K562 (cell line): ENCODE measurements around the gene CTSW. TPM values are rescaled to one million over a fixed set of nuclear protein-coding genes. Genes with fewer than 3 reads are reported as not detected.

Source experiments
- ARNT ChIP-seq, 2 experiments: fragments of 450-650 bp; IDR thresholded peaks; 2 replicates each; pipeline ENCODE4 v1.6.1; 2016; ENCODE audit warnings: mild to moderate bottlenecking in 1 of 2
- CBFA2T3 ChIP-seq: fragments of 450-650 bp; IDR thresholded peaks from 2 replicates; pipeline ENCODE4 v1.6.1; 2017
- CREM ChIP-seq: IDR thresholded peaks from 2 replicates; pipeline ENCODE4 v1.6.1; 2014; ENCODE audit warnings: antibody characterized with exemption, low read depth
- EHMT2 ChIP-seq: fragments of 450-650 bp; IDR thresholded peaks from 2 replicates; pipeline ENCODE4 v1.6.1; 2018; ENCODE audit warnings: antibody characterized with exemption
- HCFC1 ChIP-seq: IDR thresholded peaks from 2 replicates; pipeline ENCODE4 v1.6.1; 2012; ENCODE audit warnings: low read depth, low read length, improper control_type of control experiment
- HDAC1 ChIP-seq, 2 experiments: fragments of 450-650 bp; IDR thresholded peaks; 2 replicates each; pipeline ENCODE4 v1.6.1; 2016 to 2017; ENCODE audit warnings: inconsistent platforms in 1 of 2, mild to moderate bottlenecking in 1 of 2, moderate library complexity in 1 of 2
- HDAC3 ChIP-seq: fragments of 450-650 bp; IDR thresholded peaks from 2 replicates; pipeline ENCODE4 v1.6.1; 2018; ENCODE audit warnings: borderline replicate concordance, mild to moderate bottlenecking, moderate library complexity; ENCODE audit not compliant: partially characterized antibody
- HES1 ChIP-seq: fragments of 450-650 bp; IDR thresholded peaks from 2 replicates; pipeline ENCODE4 v1.6.1; 2016; ENCODE audit warnings: low read depth, mild to moderate bottlenecking, moderate library complexity
- KLF6 ChIP-seq: fragments of 250-450 bp; sonication (Bioruptor Pico); IDR thresholded peaks from 2 replicates; pipeline ENCODE4 v1.4.0; 2020; ENCODE audit warnings: mild to moderate bottlenecking, moderate library complexity, borderline replicate concordance
- MCM2 ChIP-seq: fragments of 450-650 bp; IDR thresholded peaks from 2 replicates; pipeline ENCODE4 v1.6.1; 2017; ENCODE audit warnings: low read depth, mild to moderate bottlenecking
- MXI1 ChIP-seq: IDR thresholded peaks from 2 replicates; pipeline ENCODE4 v1.6.1; 2011; ENCODE audit warnings: low read depth, mild to moderate bottlenecking, improper control_type of control experiment, low read length
- NCOA2 ChIP-seq, 2 experiments: fragments of 450-650 bp; IDR thresholded peaks; 2 replicates each; pipeline ENCODE4 v1.6.1; 2018; ENCODE audit warnings: mild to moderate bottlenecking in 2 of 2, moderate library complexity in 1 of 2; ENCODE audit not compliant: partially characterized antibody in 2 of 2
- RBM39 ChIP-seq: fragments of 200-400 bp; formaldehyde crosslinking; optimal IDR thresholded peaks from 2 replicates; pipeline ENCODE3; 2018; ENCODE audit warnings: low read depth, low read length
- RFX1 ChIP-seq: fragments of 450-650 bp; IDR thresholded peaks from 2 replicates; pipeline ENCODE4 v1.6.1; 2016; ENCODE audit warnings: mild to moderate bottlenecking, moderate library complexity
- SIN3A ChIP-seq, 2 experiments: fragments of 150-350 bp in 1 of 2; IDR thresholded peaks; 2 replicates each; pipeline ENCODE4 v1.6.1; 2011 to 2016; ENCODE audit warnings: borderline replicate concordance in 2 of 2, low read depth in 2 of 2, low read length in 2 of 2, mild to moderate bottlenecking in 2 of 2, moderate library complexity in 2 of 2; ENCODE audit not compliant: control insufficient read depth in 1 of 2
- SUPT5H ChIP-seq: fragments of 450-650 bp; IDR thresholded peaks from 2 replicates; pipeline ENCODE4 v1.6.1; 2016
- YBX1 ChIP-seq: fragments of 450-650 bp; IDR thresholded peaks from 2 replicates; pipeline ENCODE4 v1.7.1; 2016; ENCODE audit warnings: mild to moderate bottlenecking
- ZBED1 ChIP-seq: IDR thresholded peaks from 2 replicates; pipeline ENCODE4 v1.6.1; 2014
- ZBTB33 ChIP-seq: sonication (generic); formaldehyde crosslinking; IDR thresholded peaks from 2 replicates; pipeline ENCODE4 v1.8.1; 2023; ENCODE audit warnings: mild to moderate bottlenecking, missing genetic modification reagents
- ZBTB49 ChIP-seq: sonication (generic); formaldehyde crosslinking; IDR thresholded peaks from 2 replicates; pipeline ENCODE4 v1.8.0; 2022; ENCODE audit warnings: missing genetic modification reagents, mild to moderate bottlenecking, borderline replicate concordance
- ZBTB9 ChIP-seq: fragments of 450-650 bp; formaldehyde crosslinking; IDR thresholded peaks from 2 replicates; pipeline ENCODE4 v1.4.0; 2020; ENCODE audit warnings: mild to moderate bottlenecking, moderate library complexity
- ZNF384 ChIP-seq: IDR thresholded peaks from 2 replicates; pipeline ENCODE4 v1.6.1; 2012; ENCODE audit warnings: low read depth, low read length, improper control_type of control experiment
- polyA plus RNA-seq, 8 experiments: library from polyadenylated mRNA; depleted of rRNA in 4 of 8; stranded (reverse) in 5 of 8; unstranded in 3 of 8; fragments of >200 nt; fragmentation: Nextera tagmentation in 2 of 8; fragmentation: Illumina TruSeq in 1 of 8; extraction: Ambion mirVana in 2 of 8; extraction: Trizol in 1 of 8; gene quantifications; 2 replicates each; pipeline versions ENCODE4 v1.2.1 to v1.2.3, GENCODE V29; 2011 to 2014; ENCODE audit warnings: inconsistent platforms in 1 of 8, missing spikeins in 1 of 8
- total RNA-seq, 7 experiments: library from RNA; depleted of rRNA in 6 of 7; stranded (reverse); fragments of >200 nt in 6 of 7; fragmentation: Illumina TruSeq in 2 of 7; extraction: Trizol in 2 of 7; gene quantifications; 2 replicates each; pipeline versions ENCODE4 v1.2.1 to v1.2.3, GENCODE V29; 2011 to 2021; ENCODE audit warnings: low replicate concordance in 1 of 7

Gene CTSW
- total and polyA plus RNA-seq, 9 of the 15 experiments (the other 6 are each of a cell fraction or from before 2014, with no cell fraction given) = 0.04 TPM; not detected in 8

- TF ChIP-seq ZBTB33 (CRISPR knock-in tag) (no peak; the same call in 1 of the 2 replicates), NCOA2 (IDR thresholded peaks at IDR 0.05; ENCODE audit: partially characterized antibody in 2 of 2) (no peak), KLF6 (CRISPR knock-in tag) (no peak), ZNF384 (no peak), MCM2 (no peak), CREM (no peak), RFX1 (no peak), CBFA2T3 (no peak), ZBED1 (0 out of 2 replicates have a peak, but pooled peaks have one; percentile 49), YBX1 (no peak), ARNT (IDR thresholded peaks at IDR 0.05) (peak in 1 of 2 experiments; percentile 84; a peak in 1 of 4 replicates), RBM39 (no peak), SIN3A (IDR thresholded peaks at IDR 0.05; ENCODE audit: borderline replicate concordance in 2 of 2, control insufficient read depth in 1 of 2, low read depth in 2 of 2, low read length in 2 of 2) (no peak; a peak in 1 of 4 replicates), EHMT2 (no peak), HES1 (no peak), SUPT5H (peak; percentile 86), ZBTB9 (CRISPR knock-in tag) (no peak), HDAC1 (IDR thresholded peaks at IDR 0.05) (0 out of 4 replicates have a peak, but pooled peaks of 1 of the 2 experiments have one; percentile 40), ZBTB49 (CRISPR knock-in tag) (no peak), HCFC1 (no peak), MXI1 (no peak), HDAC3 (no peak)
Observed at GRCh38 chr11:65859812-65860277, 19.8 kb upstream of the CTSW start (continued).
